Measurements from ENCODE around the gene RNF34.
"Not testable (repeated sequence)": the region's sequence is repeated elsewhere in the genome, so short reads cannot be mapped to it uniquely, and the experiment has no call there.

DNA sequence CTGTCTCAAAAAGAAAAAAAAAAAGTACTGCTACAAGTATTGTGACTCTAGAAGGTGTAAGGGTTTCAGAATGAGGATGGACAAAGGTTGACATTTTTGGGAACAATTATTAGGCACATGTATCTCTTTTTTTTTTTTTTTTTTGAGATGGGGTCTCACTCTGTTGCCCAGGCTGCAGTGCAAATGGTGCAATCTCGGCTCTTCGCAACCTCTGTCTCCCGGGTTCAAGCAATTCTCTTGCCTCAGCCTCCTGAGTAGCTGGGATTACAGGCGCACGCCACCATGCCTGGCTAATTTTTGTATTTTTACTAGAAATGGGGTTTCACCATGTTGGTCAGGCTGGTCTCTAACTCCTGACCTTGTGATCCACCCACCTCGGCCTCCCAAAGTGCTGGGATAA lies 15.0 kb upstream of the RNF34 start:
- not testable (repeated sequence) for TF ChIP-seq EZH2phosphoT487 (IDR thresholded peaks at IDR 0.05; ENCODE audit: borderline replicate concordance, low read depth); REST (IDR thresholded peaks at IDR 0.05; ENCODE audit: low read depth, low read length); YY1 (IDR thresholded peaks at IDR 0.05; ENCODE audit: low read depth); POLR2AphosphoS5 (IDR thresholded peaks at IDR 0.05; ENCODE audit: low read depth, low read length); JUND (IDR thresholded peaks at IDR 0.05); SMC3 (IDR thresholded peaks at IDR 0.05; ENCODE audit: low read depth, low read length); TEAD4 (IDR thresholded peaks at IDR 0.05; ENCODE audit: borderline replicate concordance, insufficient read depth)
- TF ChIP-seq, protein P1, sequence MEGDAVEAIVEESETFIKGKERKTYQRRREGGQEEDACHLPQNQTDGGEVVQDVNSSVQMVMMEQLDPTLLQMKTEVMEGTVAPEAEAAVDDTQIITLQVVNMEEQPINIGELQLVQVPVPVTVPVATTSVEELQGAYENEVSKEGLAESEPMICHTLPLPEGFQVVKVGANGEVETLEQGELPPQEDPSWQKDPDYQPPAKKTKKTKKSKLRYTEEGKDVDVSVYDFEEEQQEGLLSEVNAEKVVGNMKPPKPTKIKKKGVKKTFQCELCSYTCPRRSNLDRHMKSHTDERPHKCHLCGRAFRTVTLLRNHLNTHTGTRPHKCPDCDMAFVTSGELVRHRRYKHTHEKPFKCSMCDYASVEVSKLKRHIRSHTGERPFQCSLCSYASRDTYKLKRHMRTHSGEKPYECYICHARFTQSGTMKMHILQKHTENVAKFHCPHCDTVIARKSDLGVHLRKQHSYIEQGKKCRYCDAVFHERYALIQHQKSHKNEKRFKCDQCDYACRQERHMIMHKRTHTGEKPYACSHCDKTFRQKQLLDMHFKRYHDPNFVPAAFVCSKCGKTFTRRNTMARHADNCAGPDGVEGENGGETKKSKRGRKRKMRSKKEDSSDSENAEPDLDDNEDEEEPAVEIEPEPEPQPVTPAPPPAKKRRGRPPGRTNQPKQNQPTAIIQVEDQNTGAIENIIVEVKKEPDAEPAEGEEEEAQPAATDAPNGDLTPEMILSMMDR (IDR thresholded peaks at IDR 0.05), result not testable (repeated sequence)
